Stimulated activated CD4-positive, alpha-beta T cell treated with anti-CD3 and anti-CD28 coated beads, Interleukin-12 subunit alpha, Interleukin-12 subunit beta, amount 100 ng/mL, for 48 hours (primary cell): ENCODE measurements around the gene ERBB4.
"Not testable (repeated sequence)": the region's sequence is repeated elsewhere in the genome, so short reads cannot be mapped to it uniquely, and the experiment has no call there.

Source experiments
- DNase-seq, 3 donors: peaks; one replicate each; pipeline ENCODE4 v3.0.0-alpha.2; 2020; ENCODE audit warnings: low read depth in 2 of 3, low spot score in 1 of 3

The ERBB4 gene

GRCh38 chr2:211649331-211649730 is 889.3 kb downstream of the ERBB4 start:
- no peak for DNase-seq

GRCh38 chr2:211631503-211631902 is 907.1 kb downstream of the ERBB4 start:
- DNase-seq, result no peak

DNA sequence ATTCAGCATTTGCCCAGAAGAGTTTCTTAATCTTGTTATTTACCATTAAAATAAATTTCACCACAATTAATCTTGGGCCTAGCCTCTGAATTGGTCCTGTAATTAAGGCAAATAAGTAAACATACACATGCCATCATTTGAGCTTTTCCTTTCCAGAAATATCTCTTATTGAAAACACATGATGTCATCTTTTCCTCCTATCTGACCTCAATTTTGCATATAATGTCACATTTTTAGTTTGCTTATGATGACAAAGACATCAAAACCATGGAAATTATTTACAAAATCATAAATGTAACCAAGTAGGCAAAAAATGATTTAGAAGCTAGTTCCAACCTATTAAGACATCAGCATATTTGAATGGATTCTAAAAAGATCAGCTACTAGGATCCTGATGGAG is 915.5 kb downstream of the ERBB4 start:
- no peak for DNase-seq

- DNase-seq, result no peak
Observed at GRCh38 chr2:211620986-211621385, 917.6 kb downstream of the ERBB4 start.

DNA sequence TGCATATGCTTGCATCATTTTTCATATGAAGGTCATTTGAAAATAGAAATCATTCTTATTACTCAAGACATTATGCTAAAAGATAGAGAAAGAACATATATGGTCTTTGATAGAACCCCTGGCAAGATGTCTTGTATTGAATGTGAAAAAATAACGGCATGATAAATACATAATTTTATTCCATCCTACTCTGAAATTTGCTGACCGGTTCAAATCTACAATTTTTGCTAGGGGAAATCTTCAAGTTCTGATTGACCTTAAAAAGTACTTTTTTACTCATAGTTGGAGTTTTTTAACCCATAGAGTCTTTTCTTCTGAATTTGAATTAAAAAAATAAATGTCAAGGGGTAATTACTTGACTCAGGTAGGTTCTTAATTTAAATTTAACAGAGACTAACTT is 920.8 kb downstream of the ERBB4 start:
- no peak for DNase-seq

- no peak for DNase-seq
Observed at GRCh38 chr2:211611621-211612020, 927.0 kb downstream of the ERBB4 start.

- no peak for DNase-seq
Observed at GRCh38 chr2:211611061-211611518, 927.5 kb downstream of the ERBB4 start.

DNA sequence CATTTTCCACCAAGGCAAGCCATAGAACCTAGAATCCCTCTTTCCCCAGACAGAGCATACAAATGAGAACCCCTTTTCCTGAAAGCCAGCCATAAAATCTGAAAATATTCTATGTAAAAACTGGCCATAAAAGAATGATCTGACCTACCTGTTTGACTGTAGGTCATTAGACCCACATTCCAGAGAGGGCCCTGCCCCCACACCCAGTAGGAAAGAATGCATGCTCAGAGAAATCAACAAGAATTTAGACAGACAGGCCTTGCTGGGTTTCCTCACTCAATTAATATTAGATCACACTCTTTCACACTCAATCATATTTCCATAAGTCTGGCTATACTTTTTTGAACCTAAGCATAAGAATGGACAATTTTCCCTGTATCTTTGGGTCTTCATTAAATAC is 929.5 kb downstream of the ERBB4 start:
- DNase-seq, result no peak

GRCh38 chr2:211599146-211599545 is 939.5 kb downstream of the ERBB4 start:
- DNase-seq, result no peak

- DNase-seq, result no peak
Observed at GRCh38 chr2:211598238-211598637, 940.4 kb downstream of the ERBB4 start.

- not testable (repeated sequence) for DNase-seq
Observed at GRCh38 chr2:211592006-211592405, 946.6 kb downstream of the ERBB4 start.

DNA sequence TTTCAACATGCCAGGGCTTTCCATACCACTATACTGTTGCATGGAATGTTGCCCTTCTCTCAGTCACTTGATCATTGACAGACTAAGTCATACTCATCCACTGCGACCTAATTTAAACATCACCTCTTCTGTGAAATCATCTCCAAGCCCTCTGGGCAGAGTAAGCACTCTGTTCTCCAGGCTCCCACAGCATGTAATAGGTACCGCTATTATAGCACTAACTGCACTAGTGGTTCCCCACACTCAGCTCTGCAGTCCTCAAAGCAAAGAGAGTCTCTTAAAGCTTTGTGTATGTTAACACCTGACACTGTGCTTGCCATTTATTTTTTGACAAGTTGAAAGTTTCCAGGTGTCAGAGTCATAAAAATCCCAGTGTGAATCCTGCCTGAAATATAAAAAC is 947.2 kb downstream of the ERBB4 start:
- no peak for DNase-seq

DNA sequence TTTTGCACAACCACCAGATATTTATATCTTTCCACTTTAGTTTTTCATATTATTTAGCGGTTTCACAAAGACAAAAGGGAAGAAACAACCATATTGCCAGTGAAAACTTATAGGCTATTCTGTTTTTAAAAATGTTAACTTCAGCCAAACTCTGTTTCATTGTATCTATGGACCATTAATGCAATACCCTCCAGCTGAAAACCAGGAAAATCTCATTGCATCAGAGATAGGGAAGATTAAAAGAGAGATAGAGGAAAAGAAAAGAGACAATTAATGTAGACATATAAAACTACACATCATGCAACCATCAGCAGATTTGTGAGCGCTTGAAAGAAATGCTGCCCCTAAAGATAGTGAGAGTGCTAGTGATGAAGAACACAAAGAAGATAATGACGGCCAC is 970.2 kb downstream of the ERBB4 start:
- no peak for DNase-seq

DNA sequence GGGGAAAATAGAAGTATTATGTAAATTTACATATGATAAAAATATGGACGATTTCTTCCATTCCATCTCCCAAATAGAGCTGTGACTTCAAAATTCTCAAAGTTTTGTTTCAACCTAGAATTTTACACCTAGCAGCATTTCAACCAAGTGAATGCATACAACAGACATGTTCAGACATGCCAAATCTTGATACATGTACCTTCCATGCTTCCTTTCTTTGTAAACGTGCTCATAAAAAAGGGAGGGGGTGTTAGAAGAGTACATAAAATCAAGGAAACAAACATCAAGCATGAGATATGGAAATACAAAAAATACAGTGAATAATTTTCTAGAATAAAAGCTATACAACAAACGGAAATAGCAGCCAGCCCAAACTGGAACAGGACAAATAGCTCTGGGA is 974.2 kb downstream of the ERBB4 start:
- no peak for DNase-seq

GRCh38 chr2:211545582-211545981 is 993.0 kb downstream of the ERBB4 start:
- no peak for DNase-seq

DNA sequence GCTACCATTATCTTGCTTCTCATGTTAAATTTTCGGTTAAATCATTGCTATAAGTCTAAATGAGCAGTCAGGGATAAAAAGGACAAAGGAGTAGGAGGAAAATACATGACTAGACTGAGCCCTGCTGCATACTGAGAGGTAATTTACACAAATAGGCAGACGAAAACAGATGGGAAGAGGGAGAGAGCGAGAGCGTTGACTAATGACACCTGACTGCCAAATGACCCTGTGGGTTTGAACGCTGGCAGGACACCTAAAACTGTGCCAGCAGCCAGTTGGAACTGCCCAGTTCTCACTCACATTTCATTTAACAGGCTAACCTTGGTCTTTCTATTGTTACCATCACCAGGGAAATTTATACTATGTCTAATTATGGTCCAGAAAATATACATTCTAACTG is 1004.0 kb downstream of the ERBB4 start:
- no peak for DNase-seq

GRCh38 chr2:211524248-211524647 is 1014.4 kb downstream of the ERBB4 start:
- not testable (repeated sequence) for DNase-seq

DNA sequence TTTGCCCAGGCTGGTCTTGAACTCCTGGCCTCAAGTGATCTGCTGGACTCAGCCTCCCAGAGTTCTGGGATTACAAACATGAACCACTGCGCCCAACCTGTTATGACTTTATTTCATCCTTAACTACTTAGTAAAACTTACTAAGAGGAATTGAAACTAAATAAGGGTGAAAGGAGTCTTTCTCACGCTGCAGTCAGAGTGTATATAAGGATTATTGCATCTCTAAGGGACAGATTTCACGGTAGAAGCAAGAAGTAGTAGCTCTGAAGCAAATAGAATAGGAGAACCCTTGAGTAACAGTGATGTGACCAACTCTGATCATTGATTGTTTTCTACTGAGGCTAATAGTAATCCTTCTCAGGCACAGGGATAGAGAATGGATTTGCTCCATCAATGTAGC is 1022.1 kb downstream of the ERBB4 start:
- DNase-seq, result no peak

GRCh38 chr2:211514049-211514448 is 1024.6 kb downstream of the ERBB4 start:
- no peak for DNase-seq

- no peak for DNase-seq
Observed at GRCh38 chr2:211513446-211513845, 1025.2 kb downstream of the ERBB4 start.

DNA sequence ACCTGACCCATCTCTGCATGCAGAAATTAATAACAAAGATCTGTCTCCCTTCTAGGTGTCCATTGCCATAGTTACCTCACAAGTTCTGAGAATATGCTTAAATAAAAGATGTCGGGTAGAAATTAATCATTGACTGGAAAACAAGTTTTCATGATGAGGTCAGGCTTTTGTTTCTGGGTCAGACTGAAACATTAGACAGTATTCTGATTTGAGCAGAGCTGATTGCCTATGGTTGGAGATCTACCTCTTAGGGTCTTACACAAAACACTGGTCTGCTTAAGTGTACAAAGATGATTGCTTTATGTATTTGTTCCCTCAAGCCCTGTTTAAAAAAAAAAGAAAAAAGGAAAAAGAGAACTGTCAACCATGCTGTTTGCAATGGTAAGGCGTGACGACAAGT is 1025.8 kb downstream of the ERBB4 start:
- DNase-seq, result no peak

GRCh38 chr2:211503856-211504255 is 1034.7 kb downstream of the ERBB4 start:
- DNase-seq, result no peak

DNA sequence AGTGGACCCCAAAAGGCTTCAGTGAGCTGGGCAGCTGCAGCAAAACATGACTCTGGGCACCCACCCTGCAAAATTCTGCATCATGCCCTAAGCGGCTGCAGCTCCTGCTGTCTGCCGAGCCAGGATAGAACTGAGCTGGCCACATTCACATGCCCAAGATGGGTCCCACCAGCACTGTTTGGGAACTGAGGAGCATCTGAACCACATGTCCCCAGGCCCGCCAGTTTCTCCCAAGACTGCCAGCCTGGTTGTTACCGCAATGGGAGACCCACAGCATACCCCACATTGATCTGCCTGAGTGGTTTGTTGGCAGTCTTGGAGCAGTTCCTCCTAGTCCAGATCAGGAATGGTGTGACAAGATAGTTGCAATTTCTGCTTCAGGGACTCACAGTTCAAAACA is 1035.4 kb downstream of the ERBB4 start:
- DNase-seq, result no peak
